Central memory CD8-positive, alpha-beta T cell (primary cell): ENCODE measurements around the gene AAMP.
"Not testable (repeated sequence)": the region's sequence is repeated elsewhere in the genome, so short reads cannot be mapped to it uniquely, and the experiment has no call there.

Experiments
- ATAC-seq: fragments of 150-1000 bp; cut with Tn5 transposase; replicated peaks from 2 replicates; pipeline ENCODE4 v1.10.0; 2022; ENCODE audit warnings: mild to moderate bottlenecking, moderate FRiP score, moderate number of reproducible peaks; ENCODE audit not compliant: poor library complexity, severe bottlenecking; ENCODE audit errors: extremely low read depth
- DNase-seq, 2 donors: peaks; one replicate each; pipeline ENCODE4 v3.0.0; 2021; ENCODE audit warnings: low spot score in 2 of 2
- H3K27ac Mint-ChIP-seq: one replicate; pipeline ENCODE4 v1.8.0; 2022; ENCODE audit warnings: low read depth, mild to moderate bottlenecking, moderate library complexity, mixed read lengths
- H3K27me3 Mint-ChIP-seq: one replicate; pipeline ENCODE4 v1.8.0; 2022; ENCODE audit warnings: mixed read lengths
- H3K36me3 Mint-ChIP-seq: one replicate; pipeline ENCODE4 v1.8.0; 2022; ENCODE audit warnings: mild to moderate bottlenecking, moderate library complexity, mixed read lengths; ENCODE audit not compliant: insufficient read depth
- H3K4me1 Mint-ChIP-seq: one replicate; pipeline ENCODE4 v1.8.0; 2022; ENCODE audit warnings: mixed read lengths
- H3K4me3 Mint-ChIP-seq: one replicate; pipeline ENCODE4 v1.8.0; 2022; ENCODE audit warnings: mild to moderate bottlenecking, moderate library complexity, mixed read lengths
- H3K9me3 Mint-ChIP-seq: one replicate; pipeline ENCODE4 v1.8.0; 2022; ENCODE audit warnings: mixed read lengths

Gene AAMP

GRCh38 chr2:218269900-218270720 is at the start of gene AAMP, which contains the start of gene PNKD:
AAMP (minus strand) TSS chr2:218270137; CDS start chr2:218270086, 51 bp downstream.
PNKD (plus strand) TSS chr2:218270519; CDS start chr2:218270536, 17 bp downstream.
- ATAC-seq (peak; percentile 95), DNase-seq (peak; percentile 100)
- H3K36me3 Mint-ChIP-seq, result peaks cover 40% of the 10 kb centered on the region
- peak within 1 kb of the TSS; percentile 87 for H3K27ac Mint-ChIP-seq
- peaks cover 64% of the 10 kb centered on the region for H3K4me1 Mint-ChIP-seq
- H3K4me3 Mint-ChIP-seq, result peak within 1 kb of the TSS; percentile 86
- H3K27me3 Mint-ChIP-seq, result no peaks in the 10 kb centered on the region
- no peaks in the 10 kb centered on the region for H3K9me3 Mint-ChIP-seq

DNA sequence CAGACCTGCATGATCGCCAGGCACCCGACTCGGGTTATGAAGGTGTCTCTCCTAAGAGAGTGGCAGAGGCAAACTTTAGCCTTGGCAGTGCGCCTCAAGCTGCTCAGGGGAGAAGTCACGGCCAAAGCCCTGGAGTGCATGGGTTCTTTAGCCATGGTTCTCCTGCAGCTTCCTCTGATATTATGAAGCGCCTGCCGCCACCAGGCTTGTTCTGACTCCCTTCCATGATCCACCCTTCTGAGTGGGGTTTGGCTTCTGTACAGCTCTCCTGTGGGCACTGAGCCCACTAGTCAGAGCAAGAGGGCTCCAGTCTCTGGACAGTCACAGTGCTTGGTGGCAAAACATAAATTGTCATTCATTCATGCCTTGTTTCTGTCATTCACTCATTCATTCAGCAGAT is 48.3 kb upstream of the AAMP start:
- Mint-ChIP-seq H3K27ac (no peak overlapping the region), H3K36me3 (peaks cover 4% of the 10 kb centered on the region), H3K4me3 (no peak overlapping the region), H3K9me3 (no peaks in the 10 kb centered on the region), H3K27me3 (no peaks in the 10 kb centered on the region), H3K4me1 (peaks cover 35% of the 10 kb centered on the region)
- ATAC-seq (no peak), DNase-seq (no peak)

GRCh38 chr2:218317835-218318234 is 47.9 kb upstream of the AAMP start:
- H3K27ac Mint-ChIP-seq, result peak overlapping the region; percentile 88
- H3K36me3 Mint-ChIP-seq, result peaks cover 4% of the 10 kb centered on the region
- no peak overlapping the region for H3K4me3 Mint-ChIP-seq

GRCh38 chr2:218317303-218317630 is 47.3 kb upstream of the AAMP start:
- peaks cover 4% of the 10 kb centered on the region for H3K36me3 Mint-ChIP-seq
- peak overlapping the region; percentile 88 for H3K27ac Mint-ChIP-seq

More at GRCh38 chr2:218317835-218318234, 47.9 kb upstream of the AAMP start:
- no peak for ATAC-seq
- H3K9me3 Mint-ChIP-seq, result no peaks in the 10 kb centered on the region
- peaks cover 34% of the 10 kb centered on the region for H3K4me1 Mint-ChIP-seq
- no peak for DNase-seq
- no peaks in the 10 kb centered on the region for H3K27me3 Mint-ChIP-seq

GRCh38 chr2:218315397-218315796 is 45.5 kb upstream of the AAMP start:
- ATAC-seq (no peak), DNase-seq (no peak)
- Mint-ChIP-seq H3K27ac (no peak overlapping the region), H3K4me3 (no peak overlapping the region), H3K9me3 (no peaks in the 10 kb centered on the region), H3K4me1 (peaks cover 26% of the 10 kb centered on the region), H3K27me3 (no peaks in the 10 kb centered on the region), H3K36me3 (peaks cover 4% of the 10 kb centered on the region)

More at GRCh38 chr2:218317303-218317630, 47.3 kb upstream of the AAMP start:
- Mint-ChIP-seq H3K4me1 (peaks cover 29% of the 10 kb centered on the region), H3K9me3 (no peaks in the 10 kb centered on the region), H3K4me3 (no peak overlapping the region), H3K27me3 (no peaks in the 10 kb centered on the region)
- ATAC-seq (no peak), DNase-seq (no peak)

GRCh38 chr2:218314764-218315163 is 44.8 kb upstream of the AAMP start:
- not testable (repeated sequence) for H3K27ac Mint-ChIP-seq

DNA sequence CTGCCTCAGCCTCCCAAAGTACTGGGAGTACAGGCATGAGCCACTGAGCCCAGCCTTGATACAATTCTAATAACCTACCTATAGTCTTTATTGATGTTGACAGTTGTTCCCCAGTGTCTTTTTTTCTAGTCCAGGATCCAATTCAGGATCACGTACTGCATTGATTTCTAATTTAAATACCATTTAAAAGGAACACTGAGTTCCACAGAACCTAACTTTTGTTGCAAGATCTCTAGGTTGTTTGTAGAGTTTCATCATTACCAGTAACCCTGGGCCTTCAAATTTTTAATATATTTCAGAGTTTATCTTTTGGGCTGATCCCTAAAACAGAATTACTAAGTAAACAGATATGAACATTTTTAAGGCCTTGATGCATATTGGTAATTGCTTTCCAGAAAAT is 43.4 kb upstream of the AAMP start:
- ATAC-seq (no peak), DNase-seq (no peak)
- Mint-ChIP-seq H3K9me3 (no peaks in the 10 kb centered on the region), H3K27ac (no peak overlapping the region), H3K36me3 (peaks cover 4% of the 10 kb centered on the region), H3K4me1 (peaks cover 26% of the 10 kb centered on the region), H3K27me3 (no peaks in the 10 kb centered on the region), H3K4me3 (no peak overlapping the region)

More at GRCh38 chr2:218314764-218315163, 44.8 kb upstream of the AAMP start:
- H3K4me1 Mint-ChIP-seq, result peaks cover 26% of the 10 kb centered on the region
- DNase-seq, ATAC-seq, H3K27me3 Mint-ChIP-seq, H3K36me3 Mint-ChIP-seq, H3K9me3 Mint-ChIP-seq, H3K4me3 Mint-ChIP-seq: not testable (repeated sequence)

DNA sequence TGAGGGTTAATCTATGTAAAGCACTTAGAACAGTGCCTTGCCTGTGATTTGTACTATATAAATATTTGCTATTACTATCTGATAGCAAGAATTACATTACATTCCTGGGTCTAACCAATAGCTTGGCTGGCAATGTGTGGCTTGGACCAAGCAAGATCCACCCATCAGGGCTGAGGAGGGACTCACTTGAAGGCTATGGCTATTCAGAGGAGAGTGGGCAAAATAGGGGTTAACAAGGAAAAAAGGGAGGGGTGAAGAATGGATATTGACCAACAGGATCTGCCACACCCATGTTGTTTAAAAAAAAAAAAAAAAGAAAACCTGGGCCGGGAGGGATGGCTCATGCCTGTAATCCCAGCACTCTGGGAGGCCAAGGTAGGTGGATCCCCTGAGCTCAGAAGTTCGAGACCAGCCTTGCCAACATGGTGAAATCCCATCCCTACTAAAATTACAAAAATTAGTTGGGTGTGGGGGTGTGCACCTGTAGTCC is 42.4 kb upstream of the AAMP start:
- peaks cover 4% of the 10 kb centered on the region for H3K36me3 Mint-ChIP-seq
- H3K27ac Mint-ChIP-seq, result no peak overlapping the region
- H3K4me3 Mint-ChIP-seq, result no peak overlapping the region
- ATAC-seq (no peak), DNase-seq (no peak)
- no peaks in the 10 kb centered on the region for H3K9me3 Mint-ChIP-seq
- H3K4me1 Mint-ChIP-seq, result peaks cover 19% of the 10 kb centered on the region
- H3K27me3 Mint-ChIP-seq, result peaks cover 6% of the 10 kb centered on the region

DNA sequence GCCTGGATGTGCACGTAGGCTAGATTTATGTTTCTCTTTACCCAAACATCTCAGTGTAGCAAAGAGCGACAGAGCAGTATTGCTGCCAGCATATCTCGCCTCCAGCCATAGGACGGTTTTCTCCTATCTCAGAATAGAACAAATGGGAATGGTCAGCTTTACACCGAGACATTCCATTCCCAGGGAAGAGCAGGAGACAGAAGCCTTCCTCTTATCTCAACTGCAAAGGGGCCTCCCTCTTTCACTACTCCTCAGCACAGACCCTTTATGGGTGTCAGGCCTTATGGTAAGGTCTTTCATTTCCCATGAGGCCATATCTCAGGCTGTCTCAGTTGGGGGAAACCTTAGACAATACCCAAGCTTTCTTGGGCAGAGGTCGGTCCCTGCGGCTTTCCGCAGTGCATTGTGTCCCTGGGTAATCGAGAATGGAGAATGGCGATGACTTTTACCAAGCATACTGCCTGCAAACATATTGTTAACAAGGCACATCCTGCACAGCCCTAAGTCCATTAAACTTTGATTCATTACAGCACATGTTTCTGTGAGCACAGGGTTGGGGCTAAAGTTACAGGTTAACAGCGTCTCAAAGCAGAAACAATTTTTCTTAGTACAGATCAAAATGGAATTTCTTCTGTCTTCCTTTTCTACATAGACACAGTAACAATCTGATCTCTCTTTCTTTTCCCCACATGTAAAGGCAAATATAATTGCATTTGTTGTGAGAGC is 41.8 kb upstream of the AAMP start:
- Mint-ChIP-seq H3K27me3 (peaks cover 11% of the 10 kb centered on the region), H3K4me1 (peaks cover 12% of the 10 kb centered on the region)
- not testable (repeated sequence) for H3K9me3 Mint-ChIP-seq, H3K27ac Mint-ChIP-seq, ATAC-seq, DNase-seq, H3K4me3 Mint-ChIP-seq, H3K36me3 Mint-ChIP-seq

DNA sequence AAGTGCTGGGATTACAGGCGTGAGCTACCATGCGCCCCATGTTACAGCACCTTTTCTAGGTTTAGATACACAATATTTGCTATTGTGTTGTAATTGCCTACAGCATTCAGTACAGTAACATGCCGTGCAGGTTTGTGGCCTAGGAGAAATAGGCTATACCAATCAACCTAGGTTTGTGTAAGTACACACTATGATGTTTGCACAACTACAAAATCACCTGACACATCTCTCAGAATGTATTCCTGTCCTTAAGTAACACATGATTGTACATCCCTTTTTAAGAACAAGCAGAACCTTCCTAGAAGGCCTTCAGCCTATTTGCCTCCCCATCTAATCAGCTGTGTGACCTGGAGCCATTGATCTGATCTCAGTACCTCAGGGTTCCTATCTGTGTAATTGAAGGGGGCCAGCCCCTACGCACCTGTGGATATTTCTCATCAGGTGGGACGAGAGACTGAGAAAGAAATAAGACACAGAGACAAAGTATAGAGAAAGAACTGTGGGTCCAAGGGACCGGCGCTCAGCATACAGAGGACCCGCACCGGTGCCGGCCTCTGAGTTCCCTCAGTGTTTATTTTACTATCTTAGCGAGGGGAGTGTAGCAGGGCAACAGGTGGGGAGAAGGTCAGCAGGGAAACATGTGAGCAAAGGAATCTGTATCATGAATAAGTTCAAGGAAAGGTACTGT is 41.1 kb upstream of the AAMP start:
- Mint-ChIP-seq H3K9me3 (no peaks in the 10 kb centered on the region), H3K27me3 (peaks cover 14% of the 10 kb centered on the region), H3K36me3 (no peaks in the 10 kb centered on the region), H3K4me3 (no peak overlapping the region), H3K4me1 (peaks cover 5% of the 10 kb centered on the region), H3K27ac (no peak overlapping the region)
- ATAC-seq (no peak), DNase-seq (no peak)

- Mint-ChIP-seq H3K4me3 (no peak overlapping the region), H3K9me3 (no peaks in the 10 kb centered on the region), H3K36me3 (no peaks in the 10 kb centered on the region), H3K4me1 (no peaks in the 10 kb centered on the region), H3K27me3 (peaks cover 20% of the 10 kb centered on the region), H3K27ac (no peak overlapping the region)
- DNase-seq, result no peak
- no peak for ATAC-seq
Observed at GRCh38 chr2:218307415-218308090, 37.6 kb upstream of the AAMP start.
